Neural progenitor cell (in vitro differentiated cells): Measurements from ENCODE around the gene CAPNS1. TPM values are rescaled to one million over a fixed set of nuclear protein-coding genes. Genes with fewer than 3 reads are reported as not detected.

Source experiments
- DNase-seq: peaks from one replicate; pipeline ENCODE4 v3.0.0-alpha.2; 2016; ENCODE audit warnings: low spot score
- H2AFZ ChIP-seq: fragments of 200-600 bp; sonication (generic); replicated peaks from 2 replicates; pipeline ENCODE4 v1.6.1; 2016; ENCODE audit warnings: antibody characterized with exemption
- H3F3A ChIP-seq: fragments of 200-600 bp; sonication (generic); 2 replicates; pipeline ENCODE4 v1.6.1; 2016; ENCODE audit warnings: antibody characterized with exemption, low read depth
- H3K27ac ChIP-seq: fragments of 200-600 bp; sonication (generic); 2 replicates; pipeline ENCODE4 v1.5.1; 2016; ENCODE audit warnings: mild to moderate bottlenecking
- H3K27me3 ChIP-seq: fragments of 200-600 bp; sonication (generic); 2 replicates; pipeline ENCODE4 v1.6.1; 2016; ENCODE audit warnings: mild to moderate bottlenecking, moderate library complexity
- H3K36me3 ChIP-seq: fragments of 200-600 bp; sonication (generic); 2 replicates; pipeline ENCODE4 v1.5.1; 2016
- H3K4me1 ChIP-seq: fragments of 200-600 bp; sonication (generic); 2 replicates; pipeline ENCODE4 v1.6.1; 2016; ENCODE audit warnings: mixed run types
- H3K4me2 ChIP-seq: fragments of 200-600 bp; sonication (generic); 2 replicates; pipeline ENCODE4 v1.6.1; 2016
- H3K4me3 ChIP-seq: fragments of 200-600 bp; sonication (generic); 2 replicates; pipeline ENCODE4 v1.5.1; 2016
- H3K79me2 ChIP-seq: fragments of 200-600 bp; sonication (generic); 2 replicates; pipeline ENCODE4 v1.6.1; 2016; ENCODE audit warnings: low read depth
- H3K9ac ChIP-seq: fragments of 200-600 bp; sonication (generic); 2 replicates; pipeline ENCODE4 v1.6.1; 2016
- H3K9me3 ChIP-seq: fragments of 200-600 bp; sonication (generic); 2 replicates; pipeline ENCODE4 v1.5.1; 2016; ENCODE audit warnings: low read depth
- H4K20me1 ChIP-seq: fragments of 200-600 bp; sonication (generic); 2 replicates; pipeline ENCODE4 v1.6.1; 2016; ENCODE audit warnings: low read depth
- H3K27ac Mint-ChIP-seq: 3 replicates; pipeline ENCODE4 v1.8.0; 2021; ENCODE audit warnings: mixed read lengths
- H3K27me3 Mint-ChIP-seq: 2 replicates; pipeline ENCODE4 v1.8.0; 2022; ENCODE audit warnings: low read depth, mild to moderate bottlenecking, inconsistent platforms, moderate library complexity, mixed read lengths; ENCODE audit not compliant: insufficient read depth
- H3K36me3 Mint-ChIP-seq: 3 replicates; pipeline ENCODE4 v1.8.0; 2021; ENCODE audit warnings: mixed read lengths
- H3K4me1 Mint-ChIP-seq: 3 replicates; pipeline ENCODE4 v1.8.0; 2021; ENCODE audit warnings: mixed read lengths
- H3K4me3 Mint-ChIP-seq: 3 replicates; pipeline ENCODE4 v1.8.0; 2021; ENCODE audit warnings: mild to moderate bottlenecking, moderate library complexity, mixed read lengths
- H3K9me3 Mint-ChIP-seq: 3 replicates; pipeline ENCODE4 v1.8.0; 2020; ENCODE audit warnings: mixed read lengths
- CTCF ChIP-seq: fragments of 200-600 bp; sonication (generic); IDR thresholded peaks from 2 replicates; pipeline ENCODE4 v1.5.1; 2017; ENCODE audit warnings: antibody characterized with exemption, mild to moderate bottlenecking
- EZH2 ChIP-seq: fragments of 200-600 bp; sonication (generic); IDR thresholded peaks from 2 replicates; pipeline ENCODE4 v1.6.1; 2017; ENCODE audit warnings: antibody characterized with exemption, mild to moderate bottlenecking, moderate library complexity
- EZH2phosphoT487 ChIP-seq: fragments of 200-600 bp; sonication (generic); IDR thresholded peaks from 2 replicates; pipeline ENCODE4 v1.6.1; 2017; ENCODE audit warnings: antibody characterized with exemption
- total RNA-seq: library from RNA; depleted of rRNA; stranded (reverse); fragments of >200 nt; gene quantifications from 2 replicates; pipeline ENCODE4 v1.2.3, GENCODE V29; 2015; ENCODE audit warnings: low replicate concordance

CAPNS1 gene
- total RNA-seq, 1 donor from 2014 or later: 258 TPM

DNA sequence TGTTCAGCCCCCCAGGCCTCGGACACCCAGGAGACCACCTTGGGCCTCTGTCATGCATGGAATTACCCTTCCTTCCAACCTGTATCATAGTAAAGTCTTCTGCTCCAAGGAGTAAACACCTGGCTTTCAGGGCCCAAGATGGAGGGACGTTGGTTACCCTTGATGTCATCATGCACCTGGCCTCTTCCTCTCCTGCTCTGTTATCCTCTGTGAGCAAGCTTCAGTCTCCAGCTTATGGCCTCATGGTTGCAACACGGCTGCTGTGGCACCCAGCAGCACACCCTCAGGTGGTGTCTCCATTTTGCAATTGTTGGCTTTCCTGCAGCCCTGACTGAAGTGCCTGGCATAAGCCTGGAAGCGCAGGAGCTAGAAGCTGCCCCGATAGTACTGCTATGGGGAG lies 32.9 kb upstream of the CAPNS1 start:
- Histone ChIP-seq H3K36me3 (no peaks in the 10 kb centered on the region), H3K4me2 (no peak overlapping the region), H3K27me3 (no peaks in the 10 kb centered on the region), H3F3A (peaks cover 30% of the 10 kb centered on the region), H3K4me1 (peaks cover 13% of the 10 kb centered on the region), H3K9me3 (no peaks in the 10 kb centered on the region), H3K9ac (no peak overlapping the region), H3K27ac (no peak overlapping the region), H3K4me3 (no peak overlapping the region), H3K79me2 (no peaks in the 10 kb centered on the region), H4K20me1 (peaks cover 8% of the 10 kb centered on the region), H2AFZ (no peak overlapping the region)
- Mint-ChIP-seq H3K36me3 (peaks cover 5% of the 10 kb centered on the region), H3K27me3 (peaks cover 2% of the 10 kb centered on the region), H3K4me3 (no peak overlapping the region), H3K9me3 (no peaks in the 10 kb centered on the region), H3K4me1 (peaks cover 7% of the 10 kb centered on the region), H3K27ac (no peak overlapping the region)
- no peak for DNase-seq
- TF ChIP-seq EZH2: no peak
- TF ChIP-seq CTCF: no peak
- TF ChIP-seq EZH2phosphoT487: no peak

DNA sequence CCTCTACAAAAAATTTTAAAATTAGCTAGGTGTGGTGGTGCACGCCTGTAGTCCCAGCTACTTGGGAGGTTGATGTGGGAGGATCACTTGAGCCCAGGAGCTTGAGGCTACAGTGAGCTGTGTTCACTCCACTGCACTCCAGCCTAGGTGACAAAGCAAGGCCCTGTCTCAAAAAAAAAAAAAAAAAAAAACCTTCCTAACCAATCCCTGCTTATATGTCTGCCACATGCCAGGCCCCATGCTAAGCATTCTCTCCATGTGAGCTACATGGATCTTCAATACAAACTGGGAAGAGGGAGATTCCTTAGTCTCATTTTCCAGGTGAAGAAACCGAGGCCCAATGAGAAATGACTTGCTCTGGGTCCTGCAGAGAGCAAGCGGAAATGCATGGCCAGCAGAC lies 31.2 kb upstream of the CAPNS1 start:
- H2AFZ ChIP-seq: no peak overlapping the region
- no peak overlapping the region for H3K27ac ChIP-seq
- Mint-ChIP-seq H3K4me3 (peak overlapping the region; percentile 53), H3K27me3 (peaks cover 3% of the 10 kb centered on the region), H3K4me1 (peaks cover 14% of the 10 kb centered on the region), H3K27ac (peak overlapping the region; percentile 25), H3K36me3 (peaks cover 9% of the 10 kb centered on the region), H3K9me3 (no peaks in the 10 kb centered on the region)
- peaks cover 40% of the 10 kb centered on the region for H3F3A ChIP-seq
- H3K4me2 ChIP-seq: no peak overlapping the region
- no peaks in the 10 kb centered on the region for H3K36me3 ChIP-seq
- DNase-seq: no peak
- H3K4me3 ChIP-seq: no peak overlapping the region
- H3K79me2 ChIP-seq: peaks cover 2% of the 10 kb centered on the region
- no peaks in the 10 kb centered on the region for H3K27me3 ChIP-seq
- H3K9me3 ChIP-seq: no peaks in the 10 kb centered on the region
- H3K4me1 ChIP-seq: peaks cover 15% of the 10 kb centered on the region
- TF ChIP-seq EZH2: no peak
- no peak overlapping the region for H3K9ac ChIP-seq
- H4K20me1 ChIP-seq: peaks cover 11% of the 10 kb centered on the region

DNA sequence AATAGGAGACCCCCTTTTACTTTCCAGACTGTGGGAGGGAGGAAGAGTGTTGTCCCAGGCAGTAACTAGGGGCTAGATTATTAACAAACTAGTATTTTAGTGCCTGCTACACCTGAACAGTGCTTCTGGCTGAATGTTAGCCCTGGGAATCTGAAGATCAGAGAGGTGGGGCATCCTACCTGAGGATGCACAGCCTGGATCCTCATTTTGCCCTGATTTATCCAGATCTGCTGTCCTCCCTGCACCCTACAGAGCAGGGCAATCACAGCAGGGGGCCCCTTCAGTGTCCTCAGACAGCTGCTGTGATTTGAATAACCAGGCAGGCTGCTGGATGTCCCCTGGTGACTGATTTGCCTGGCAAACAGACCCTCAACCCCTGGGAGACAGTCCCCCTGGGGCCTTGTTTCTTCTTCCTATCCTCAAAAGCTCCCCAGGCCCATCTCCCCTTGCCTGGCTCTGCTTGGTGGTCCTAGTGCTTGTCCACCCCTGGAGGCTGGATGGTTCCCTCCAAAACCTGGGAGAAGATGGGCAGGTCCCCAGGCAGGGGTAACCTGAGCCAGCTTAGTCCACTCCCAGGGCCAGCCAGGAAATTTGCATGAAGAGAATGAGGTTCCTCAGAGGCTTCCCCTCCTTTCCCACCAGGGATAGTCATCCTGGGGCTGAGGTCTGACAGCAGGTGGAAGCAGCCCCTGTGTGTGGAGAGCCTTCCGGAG lies 29.2 kb upstream of the CAPNS1 start, which contains the start of gene OVOL3:
Gene OVOL3, plus strand, starts transcription at position 657 of the 713 bp plus-strand sequence. CDS start 60 bp downstream, outside the sequence.
- Histone ChIP-seq H3K27ac (peak within 1 kb of the TSS; percentile 54), H2AFZ (no peak within 1 kb of the TSS), H4K20me1 (peaks cover 11% of the 10 kb centered on the region), H3K79me2 (peaks cover 11% of the 10 kb centered on the region), H3K27me3 (no peaks in the 10 kb centered on the region), H3K4me2 (peak within 1 kb of the TSS; percentile 60), H3K9me3 (no peaks in the 10 kb centered on the region), H3K36me3 (no peaks in the 10 kb centered on the region), H3K4me3 (peak within 1 kb of the TSS; percentile 8), H3F3A (peaks cover 45% of the 10 kb centered on the region), H3K9ac (no peak within 1 kb of the TSS), H3K4me1 (peaks cover 18% of the 10 kb centered on the region)
- Mint-ChIP-seq H3K36me3 (peaks cover 7% of the 10 kb centered on the region), H3K27ac (no peak within 1 kb of the TSS), H3K9me3 (no peaks in the 10 kb centered on the region), H3K4me1 (peaks cover 19% of the 10 kb centered on the region), H3K4me3 (peak within 1 kb of the TSS; percentile 2), H3K27me3 (peaks cover 10% of the 10 kb centered on the region)
- DNase-seq: peak; percentile 80
- TF ChIP-seq EZH2: no peak
- no peak for TF ChIP-seq EZH2phosphoT487
- TF ChIP-seq CTCF: no peak

DNA sequence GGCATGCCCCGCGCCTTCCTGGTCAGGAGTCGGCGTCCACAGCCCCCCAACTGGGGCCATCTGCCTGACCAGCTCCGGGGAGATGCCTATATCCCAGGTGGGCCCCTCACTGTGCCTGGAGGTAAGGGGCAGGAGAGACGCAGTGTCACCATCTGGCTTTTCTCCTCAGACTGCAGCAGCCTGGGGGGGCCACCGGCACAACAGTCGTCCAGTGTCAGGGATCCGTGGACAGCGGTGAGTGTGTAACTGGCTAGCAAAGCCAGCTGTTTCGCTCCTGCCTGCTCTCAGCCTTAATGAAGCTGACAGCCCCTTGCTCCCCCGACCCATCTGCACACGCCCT lies 28.7 kb upstream of the CAPNS1 start:
- H3K27ac Mint-ChIP-seq: no peak overlapping the region
- Histone ChIP-seq H2AFZ (no peak overlapping the region), H3K4me3 (peak overlapping the region; percentile 8), H3F3A (peaks cover 45% of the 10 kb centered on the region), H3K27me3 (no peaks in the 10 kb centered on the region), H3K9ac (no peak overlapping the region), H4K20me1 (peaks cover 13% of the 10 kb centered on the region), H3K27ac (peak overlapping the region; percentile 54), H3K79me2 (peaks cover 14% of the 10 kb centered on the region), H3K4me2 (peak overlapping the region; percentile 60), H3K36me3 (no peaks in the 10 kb centered on the region), H3K4me1 (peaks cover 20% of the 10 kb centered on the region), H3K9me3 (no peaks in the 10 kb centered on the region)
- peak overlapping the region; percentile 2 for H3K4me3 Mint-ChIP-seq
- peaks cover 11% of the 10 kb centered on the region for H3K27me3 Mint-ChIP-seq
- H3K4me1 Mint-ChIP-seq: peaks cover 22% of the 10 kb centered on the region
- H3K36me3 Mint-ChIP-seq: peaks cover 7% of the 10 kb centered on the region
- peak; percentile 50 for DNase-seq
- no peaks in the 10 kb centered on the region for H3K9me3 Mint-ChIP-seq
- TF ChIP-seq CTCF: no peak
- no peak for TF ChIP-seq EZH2
- TF ChIP-seq EZH2phosphoT487: no peak
